WTC11 (cell line): ENCODE data around the gene KCTD11. TPM values are rescaled to one million over a fixed set of nuclear protein-coding genes. Genes with fewer than 3 reads are reported as not detected.

Source experiments
- ATAC-seq: fragments of 200-7000 bp; cut with Tn5 transposase; 2 replicates; pipeline ENCODE4 v1.10.0; 2021; ENCODE audit warnings: mild to moderate bottlenecking, moderate library complexity
- CTCF ChIA-PET: fragments of 300-600 bp; sonication (Branson Sonifier 250); formaldehyde crosslinking; loops from one replicate; lab custom pipeline; 2021; ENCODE audit warnings: antibody characterized with exemption; lab: Charles Lee
- POLR2A ChIA-PET: fragments of 350-600 bp; sonication (Branson Sonifier 250); formaldehyde crosslinking; loops from one replicate; lab custom pipeline; 2021; ENCODE audit warnings: antibody characterized with exemption; lab: Charles Lee
- DNase-seq: peaks from one replicate; pipeline ENCODE4 v3.0.0; 2021; ENCODE audit warnings: low spot score
- H3K27ac Mint-ChIP-seq: 2 replicates; pipeline ENCODE4 v1.8.0; 2021; ENCODE audit warnings: mixed read lengths
- H3K27me3 Mint-ChIP-seq: 2 replicates; pipeline ENCODE4 v1.8.0; 2021; ENCODE audit warnings: low read depth, mild to moderate bottlenecking, moderate library complexity, mixed read lengths
- H3K36me3 Mint-ChIP-seq: 2 replicates; pipeline ENCODE4 v1.8.0; 2021; ENCODE audit warnings: mixed read lengths
- H3K4me1 Mint-ChIP-seq: 2 replicates; pipeline ENCODE4 v1.8.0; 2022; ENCODE audit warnings: mixed read lengths
- H3K4me3 Mint-ChIP-seq: 2 replicates; pipeline ENCODE4 v1.8.0; 2021; ENCODE audit warnings: mild to moderate bottlenecking, moderate library complexity, mixed read lengths
- H3K9me3 Mint-ChIP-seq: 2 replicates; pipeline ENCODE4 v1.8.0; 2021; ENCODE audit warnings: mixed read lengths
- CBFB ChIP-seq: sonication (generic); formaldehyde crosslinking; IDR thresholded peaks from 2 replicates; pipeline ENCODE4 v1.8.1; 2022; ENCODE audit warnings: mild to moderate bottlenecking, low read depth, missing genetic modification reagents
- EMX1 ChIP-seq: fragments of 250-450 bp; sonication (Bioruptor Pico); IDR thresholded peaks from 2 replicates; pipeline ENCODE4 v1.8.0; 2021; ENCODE audit warnings: mild to moderate bottlenecking
- ETV6 ChIP-seq: sonication (generic); formaldehyde crosslinking; IDR thresholded peaks from 2 replicates; pipeline ENCODE4 v1.8.1; 2022; ENCODE audit warnings: mild to moderate bottlenecking, missing genetic modification reagents
- FOXJ3 ChIP-seq: sonication (generic); formaldehyde crosslinking; IDR thresholded peaks from 2 replicates; pipeline ENCODE4 v1.9.0; 2021; ENCODE audit warnings: missing genetic modification reagents, mild to moderate bottlenecking, borderline replicate concordance
- GABPB1 ChIP-seq: sonication (generic); formaldehyde crosslinking; IDR thresholded peaks from 2 replicates; pipeline ENCODE4 v1.8.1; 2023; ENCODE audit warnings: mild to moderate bottlenecking, missing genetic modification reagents
- GRHL2 ChIP-seq: fragments of 250-450 bp; sonication (Bioruptor Pico); IDR thresholded peaks from 2 replicates; pipeline ENCODE4 v1.8.0; 2022; ENCODE audit warnings: mild to moderate bottlenecking, moderate library complexity; ENCODE audit not compliant: insufficient replicate concordance, severe bottlenecking
- HMGA2 ChIP-seq: fragments of 250-450 bp; sonication (Bioruptor Pico); IDR thresholded peaks from 2 replicates; pipeline ENCODE4 v1.4.0; 2021; ENCODE audit warnings: mild to moderate bottlenecking, moderate library complexity
- KAT7 ChIP-seq: sonication (generic); formaldehyde crosslinking; IDR thresholded peaks from 2 replicates; pipeline ENCODE4 v1.8.1; 2023; ENCODE audit warnings: missing genetic modification reagents, mild to moderate bottlenecking, borderline replicate concordance
- NFYB ChIP-seq: sonication (generic); formaldehyde crosslinking; conservative IDR thresholded peaks from 2 replicates; pipeline ENCODE4 v1.8.0; 2022; ENCODE audit warnings: low read depth, missing genetic modification reagents
- OVOL2 ChIP-seq: fragments of 250-450 bp; sonication (Bioruptor Pico); IDR thresholded peaks from 2 replicates; pipeline ENCODE4 v1.9.0; 2021; ENCODE audit warnings: mild to moderate bottlenecking, borderline replicate concordance
- PREB ChIP-seq: sonication (generic); formaldehyde crosslinking; IDR thresholded peaks from 2 replicates; pipeline ENCODE4 v1.8.1; 2022; ENCODE audit warnings: mild to moderate bottlenecking, missing genetic modification reagents, moderate library complexity, borderline replicate concordance
- PRRX2 ChIP-seq: fragments of 250-450 bp; sonication (Bioruptor Pico); IDR thresholded peaks from 2 replicates; pipeline ENCODE4 v1.8.0; 2021; ENCODE audit warnings: mild to moderate bottlenecking
- RELA ChIP-seq: sonication (generic); formaldehyde crosslinking; IDR thresholded peaks from 2 replicates; pipeline ENCODE4 v1.8.1; 2022; ENCODE audit warnings: missing genetic modification reagents, mild to moderate bottlenecking, borderline replicate concordance
- RORB ChIP-seq: fragments of 250-450 bp; sonication (Bioruptor Pico); IDR thresholded peaks from 2 replicates; pipeline ENCODE4 v1.9.0; 2021; ENCODE audit warnings: mild to moderate bottlenecking
- USF2 ChIP-seq: sonication (generic); formaldehyde crosslinking; IDR thresholded peaks from 2 replicates; pipeline ENCODE4 v1.8.1; 2023; ENCODE audit warnings: mild to moderate bottlenecking, missing genetic modification reagents, moderate library complexity
- total RNA-seq: library from RNA; stranded (reverse); gene quantifications from 3 replicates; pipeline ENCODE4 v1.2.3, GENCODE V29; 2021
- TF ChIP-seq, protein P1 (sequence below): sonication (generic); formaldehyde crosslinking; IDR thresholded peaks from 2 replicates; pipeline ENCODE4 v1.8.1; 2023; ENCODE audit warnings: mild to moderate bottlenecking, missing genetic modification reagents, moderate library complexity
- TF ChIP-seq, protein P2 (sequence below): fragments of 250-450 bp; sonication (Bioruptor Pico); IDR thresholded peaks from 2 replicates; pipeline ENCODE4 v2.1.2; 2022; ENCODE audit warnings: mild to moderate bottlenecking, moderate library complexity
- TF ChIP-seq, protein P3 (sequence below): fragments of 200-600 bp; IDR thresholded peaks from 2 replicates; pipeline ENCODE4 v1.8.0; 2022; ENCODE audit warnings: antibody characterized with exemption
- TF ChIP-seq, protein P4 (sequence below): sonication (generic); formaldehyde crosslinking; conservative IDR thresholded peaks from 2 replicates; pipeline ENCODE4 v1.8.1; 2023; ENCODE audit warnings: mild to moderate bottlenecking, low read depth, missing genetic modification reagents, moderate library complexity

KCTD11 gene
- total RNA-seq, 1 experiment from 2014 or later = 8.1 TPM

GRCh38 chr17:7307686-7308624, 44.0 kb upstream of the KCTD11 start (continued):
- TF ChIP-seq, protein P1, sequence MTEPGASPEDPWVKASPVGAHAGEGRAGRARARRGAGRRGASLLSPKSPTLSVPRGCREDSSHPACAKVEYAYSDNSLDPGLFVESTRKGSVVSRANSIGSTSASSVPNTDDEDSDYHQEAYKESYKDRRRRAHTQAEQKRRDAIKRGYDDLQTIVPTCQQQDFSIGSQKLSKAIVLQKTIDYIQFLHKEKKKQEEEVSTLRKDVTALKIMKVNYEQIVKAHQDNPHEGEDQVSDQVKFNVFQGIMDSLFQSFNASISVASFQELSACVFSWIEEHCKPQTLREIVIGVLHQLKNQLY = peak; percentile 13; the same call in 1 of the 2 replicates
- TF ChIP-seq CBFB (CRISPR knock-in tag) = no peak
- 0 out of 2 replicates have a peak, but pooled peaks have one; percentile 53 for TF ChIP-seq RELA
- TF ChIP-seq KAT7 (CRISPR knock-in tag) = peak; percentile 96; the same call in 1 of the 2 replicates
- TF ChIP-seq USF2 = peak; percentile 59

GRCh38 chr17:7308625-7309433, 43.1 kb upstream of the KCTD11 start:
- Mint-ChIP-seq H3K9me3 (peaks cover 4% of the 10 kb centered on the region), H3K36me3 (peaks cover 45% of the 10 kb centered on the region), H3K27ac (peak overlapping the region; percentile 96), H3K4me1 (peaks cover 31% of the 10 kb centered on the region), H3K4me3 (peak overlapping the region; percentile 89), H3K27me3 (peaks cover 9% of the 10 kb centered on the region)
- peak; percentile 71 for DNase-seq
- ChIA-PET CTCF (interaction anchor here (0.9 to 1.4 kb wide), 3 partner anchors 21 to 58 kb away, joined by 3 to 4 read pairs (median 4); partner anchors contain the start of genes CTDNEP1 and NEURL4), POLR2A (interaction anchor here (0.8 to 1.1 kb wide), 3 partner anchors 21 to 274 kb away, joined by 3 to 7 read pairs (median 3); partner anchors contain the start of gene NEURL4)
- ATAC-seq = peak; percentile 10
- 0 out of 2 replicates have a peak, but pooled peaks have one; percentile 75 for TF ChIP-seq PRRX2 (CRISPR knock-in tag)
- TF ChIP-seq GABPB1 (CRISPR knock-in tag) = no peak
- TF ChIP-seq GRHL2 (CRISPR knock-in tag) = no peak
- TF ChIP-seq HMGA2 = no peak
- TF ChIP-seq, protein P2, sequence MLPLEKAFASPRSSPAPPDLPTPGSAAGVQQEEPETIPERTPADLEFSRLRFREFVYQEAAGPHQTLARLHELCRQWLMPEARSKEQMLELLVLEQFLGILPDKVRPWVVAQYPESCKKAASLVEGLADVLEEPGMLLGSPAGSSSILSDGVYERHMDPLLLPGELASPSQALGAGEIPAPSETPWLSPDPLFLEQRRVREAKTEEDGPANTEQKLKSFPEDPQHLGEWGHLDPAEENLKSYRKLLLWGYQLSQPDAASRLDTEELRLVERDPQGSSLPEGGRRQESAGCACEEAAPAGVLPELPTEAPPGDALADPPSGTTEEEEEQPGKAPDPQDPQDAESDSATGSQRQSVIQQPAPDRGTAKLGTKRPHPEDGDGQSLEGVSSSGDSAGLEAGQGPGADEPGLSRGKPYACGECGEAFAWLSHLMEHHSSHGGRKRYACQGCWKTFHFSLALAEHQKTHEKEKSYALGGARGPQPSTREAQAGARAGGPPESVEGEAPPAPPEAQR = no peak
- TF ChIP-seq ETV6 (CRISPR knock-in tag) = no peak
- no peak for TF ChIP-seq NFYB
- no peak for TF ChIP-seq FOXJ3 (CRISPR knock-in tag)
- TF ChIP-seq, protein P3, sequence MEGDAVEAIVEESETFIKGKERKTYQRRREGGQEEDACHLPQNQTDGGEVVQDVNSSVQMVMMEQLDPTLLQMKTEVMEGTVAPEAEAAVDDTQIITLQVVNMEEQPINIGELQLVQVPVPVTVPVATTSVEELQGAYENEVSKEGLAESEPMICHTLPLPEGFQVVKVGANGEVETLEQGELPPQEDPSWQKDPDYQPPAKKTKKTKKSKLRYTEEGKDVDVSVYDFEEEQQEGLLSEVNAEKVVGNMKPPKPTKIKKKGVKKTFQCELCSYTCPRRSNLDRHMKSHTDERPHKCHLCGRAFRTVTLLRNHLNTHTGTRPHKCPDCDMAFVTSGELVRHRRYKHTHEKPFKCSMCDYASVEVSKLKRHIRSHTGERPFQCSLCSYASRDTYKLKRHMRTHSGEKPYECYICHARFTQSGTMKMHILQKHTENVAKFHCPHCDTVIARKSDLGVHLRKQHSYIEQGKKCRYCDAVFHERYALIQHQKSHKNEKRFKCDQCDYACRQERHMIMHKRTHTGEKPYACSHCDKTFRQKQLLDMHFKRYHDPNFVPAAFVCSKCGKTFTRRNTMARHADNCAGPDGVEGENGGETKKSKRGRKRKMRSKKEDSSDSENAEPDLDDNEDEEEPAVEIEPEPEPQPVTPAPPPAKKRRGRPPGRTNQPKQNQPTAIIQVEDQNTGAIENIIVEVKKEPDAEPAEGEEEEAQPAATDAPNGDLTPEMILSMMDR = no peak
- TF ChIP-seq OVOL2 = no peak
- TF ChIP-seq, protein P1 = no peak
- TF ChIP-seq, protein P4, sequence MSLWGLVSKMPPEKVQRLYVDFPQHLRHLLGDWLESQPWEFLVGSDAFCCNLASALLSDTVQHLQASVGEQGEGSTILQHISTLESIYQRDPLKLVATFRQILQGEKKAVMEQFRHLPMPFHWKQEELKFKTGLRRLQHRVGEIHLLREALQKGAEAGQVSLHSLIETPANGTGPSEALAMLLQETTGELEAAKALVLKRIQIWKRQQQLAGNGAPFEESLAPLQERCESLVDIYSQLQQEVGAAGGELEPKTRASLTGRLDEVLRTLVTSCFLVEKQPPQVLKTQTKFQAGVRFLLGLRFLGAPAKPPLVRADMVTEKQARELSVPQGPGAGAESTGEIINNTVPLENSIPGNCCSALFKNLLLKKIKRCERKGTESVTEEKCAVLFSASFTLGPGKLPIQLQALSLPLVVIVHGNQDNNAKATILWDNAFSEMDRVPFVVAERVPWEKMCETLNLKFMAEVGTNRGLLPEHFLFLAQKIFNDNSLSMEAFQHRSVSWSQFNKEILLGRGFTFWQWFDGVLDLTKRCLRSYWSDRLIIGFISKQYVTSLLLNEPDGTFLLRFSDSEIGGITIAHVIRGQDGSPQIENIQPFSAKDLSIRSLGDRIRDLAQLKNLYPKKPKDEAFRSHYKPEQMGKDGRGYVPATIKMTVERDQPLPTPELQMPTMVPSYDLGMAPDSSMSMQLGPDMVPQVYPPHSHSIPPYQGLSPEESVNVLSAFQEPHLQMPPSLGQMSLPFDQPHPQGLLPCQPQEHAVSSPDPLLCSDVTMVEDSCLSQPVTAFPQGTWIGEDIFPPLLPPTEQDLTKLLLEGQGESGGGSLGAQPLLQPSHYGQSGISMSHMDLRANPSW (CRISPR knock-in tag) = no peak
- no peak for TF ChIP-seq RORB
- TF ChIP-seq EMX1 = peak; percentile 64; the same call in 1 of the 2 replicates
- no peak for TF ChIP-seq PREB (CRISPR knock-in tag)
